Measurements from ENCODE around the gene DAAM1.

DNA sequence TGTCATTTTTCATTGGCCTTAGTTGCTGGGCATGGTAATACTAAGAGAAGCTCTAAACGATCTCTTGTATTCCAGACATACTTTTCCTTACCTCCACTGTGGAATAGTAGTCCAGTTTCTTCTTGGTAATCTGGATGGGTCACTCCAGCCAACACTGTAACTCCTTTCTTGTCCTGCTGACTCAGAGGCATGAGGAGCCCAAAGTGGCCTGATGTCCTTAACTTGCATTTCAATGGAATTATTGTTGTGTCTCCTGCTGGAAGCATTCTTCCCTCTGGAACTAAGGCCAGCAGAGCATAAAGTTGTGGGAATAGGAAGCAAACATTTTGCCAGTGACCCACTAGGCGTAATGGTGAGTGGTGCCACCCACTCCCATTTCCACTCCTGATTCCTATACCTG is 33.1 kb downstream of the DAAM1 start:
- no peak for TF ChIP-seq EZH2phosphoT487 (IDR thresholded peaks at IDR 0.05)
- TF ChIP-seq, protein P1, sequence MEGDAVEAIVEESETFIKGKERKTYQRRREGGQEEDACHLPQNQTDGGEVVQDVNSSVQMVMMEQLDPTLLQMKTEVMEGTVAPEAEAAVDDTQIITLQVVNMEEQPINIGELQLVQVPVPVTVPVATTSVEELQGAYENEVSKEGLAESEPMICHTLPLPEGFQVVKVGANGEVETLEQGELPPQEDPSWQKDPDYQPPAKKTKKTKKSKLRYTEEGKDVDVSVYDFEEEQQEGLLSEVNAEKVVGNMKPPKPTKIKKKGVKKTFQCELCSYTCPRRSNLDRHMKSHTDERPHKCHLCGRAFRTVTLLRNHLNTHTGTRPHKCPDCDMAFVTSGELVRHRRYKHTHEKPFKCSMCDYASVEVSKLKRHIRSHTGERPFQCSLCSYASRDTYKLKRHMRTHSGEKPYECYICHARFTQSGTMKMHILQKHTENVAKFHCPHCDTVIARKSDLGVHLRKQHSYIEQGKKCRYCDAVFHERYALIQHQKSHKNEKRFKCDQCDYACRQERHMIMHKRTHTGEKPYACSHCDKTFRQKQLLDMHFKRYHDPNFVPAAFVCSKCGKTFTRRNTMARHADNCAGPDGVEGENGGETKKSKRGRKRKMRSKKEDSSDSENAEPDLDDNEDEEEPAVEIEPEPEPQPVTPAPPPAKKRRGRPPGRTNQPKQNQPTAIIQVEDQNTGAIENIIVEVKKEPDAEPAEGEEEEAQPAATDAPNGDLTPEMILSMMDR (IDR thresholded peaks at IDR 0.05) = no peak
